SK-N-SH treated with all-trans-retinoic acid at 6 μM for 48 hours (cell line): Measurements from ENCODE around the gene DDX1.

Experiments used
- ATAC-seq: fragments of 200-7000 bp; cut with Tn5 transposase; 3 replicates; pipeline ENCODE4 v1.9.1; 2020; ENCODE audit warnings: mild to moderate bottlenecking, moderate library complexity
- ARNTL ChIP-seq: fragments of 450-650 bp; formaldehyde crosslinking; IDR thresholded peaks from 2 replicates; pipeline ENCODE4 v1.5.0; 2020; ENCODE audit warnings: low read depth, mild to moderate bottlenecking, moderate library complexity, borderline replicate concordance
- CREB5 ChIP-seq: fragments of 250-450 bp; sonication (Bioruptor Pico); IDR thresholded peaks from 2 replicates; pipeline ENCODE4 v1.5.1; 2020; ENCODE audit warnings: low read depth, mild to moderate bottlenecking, moderate library complexity
- CSDC2 ChIP-seq: fragments of 250-450 bp; sonication (Bioruptor Pico); IDR thresholded peaks from 2 replicates; pipeline ENCODE4 v1.5.0; 2020; ENCODE audit warnings: mild to moderate bottlenecking, moderate library complexity
- CSRNP3 ChIP-seq: fragments of 250-450 bp; sonication (Bioruptor Pico); IDR thresholded peaks from 2 replicates; pipeline ENCODE4 v1.5.1; 2021; ENCODE audit warnings: mild to moderate bottlenecking, moderate library complexity
- ESRRG ChIP-seq: fragments of 250-450 bp; sonication (Bioruptor Pico); IDR thresholded peaks from 2 replicates; pipeline ENCODE4 v1.6.1; 2021; ENCODE audit warnings: mild to moderate bottlenecking
- GLIS3 ChIP-seq: fragments of 250-450 bp; sonication (Bioruptor Pico); IDR thresholded peaks from 2 replicates; pipeline ENCODE4 v1.5.0; 2020; ENCODE audit warnings: mild to moderate bottlenecking, moderate library complexity
- ISL1 ChIP-seq: fragments of 250-450 bp; sonication (Bioruptor Pico); IDR thresholded peaks from 2 replicates; pipeline ENCODE4 v2.1.2; 2022; ENCODE audit warnings: mild to moderate bottlenecking, moderate library complexity
- OSR1 ChIP-seq: fragments of 250-450 bp; sonication (Bioruptor Pico); IDR thresholded peaks from 2 replicates; pipeline ENCODE4 v1.8.0; 2022; ENCODE audit warnings: moderate library complexity, mild to moderate bottlenecking, inconsistent platforms
- PATZ1 ChIP-seq: fragments of 250-450 bp; sonication (Bioruptor Pico); IDR thresholded peaks from 2 replicates; pipeline ENCODE4 v1.8.0; 2020; ENCODE audit warnings: mild to moderate bottlenecking, moderate library complexity, borderline replicate concordance
- POU6F1 ChIP-seq: fragments of 250-450 bp; sonication (Bioruptor Pico); IDR thresholded peaks from 2 replicates; pipeline ENCODE4 v1.8.0; 2021; ENCODE audit warnings: low read depth, mild to moderate bottlenecking, moderate library complexity, borderline replicate concordance
- PPARA ChIP-seq: fragments of 250-450 bp; sonication (Bioruptor Pico); IDR thresholded peaks from 2 replicates; pipeline ENCODE4 v1.5.0; 2020; ENCODE audit warnings: mild to moderate bottlenecking, borderline replicate concordance
- RARB ChIP-seq: fragments of 250-450 bp; sonication (Bioruptor Pico); IDR thresholded peaks from 2 replicates; pipeline ENCODE4 v1.8.0; 2021; ENCODE audit warnings: mild to moderate bottlenecking, moderate library complexity
- SNAI2 ChIP-seq: fragments of 250-450 bp; sonication (Bioruptor Pico); IDR thresholded peaks from 2 replicates; pipeline ENCODE4 v1.5.0; 2020; ENCODE audit warnings: mild to moderate bottlenecking, moderate library complexity
- TCF4 ChIP-seq: fragments of 250-450 bp; sonication (Bioruptor Pico); IDR thresholded peaks from 2 replicates; pipeline ENCODE4 v1.8.0; 2021; ENCODE audit warnings: mild to moderate bottlenecking, moderate library complexity, borderline replicate concordance
- TOX ChIP-seq: fragments of 250-450 bp; sonication (Bioruptor Pico); IDR thresholded peaks from 2 replicates; pipeline ENCODE4 v1.8.0; 2021; ENCODE audit warnings: mild to moderate bottlenecking, moderate library complexity, borderline replicate concordance
- ZFP3 ChIP-seq: fragments of 250-450 bp; sonication (Bioruptor Pico); IDR thresholded peaks from 2 replicates; pipeline ENCODE4 v1.5.0; 2020; ENCODE audit warnings: mild to moderate bottlenecking, moderate library complexity
- ZFP30 ChIP-seq: fragments of 450-650 bp; formaldehyde crosslinking; IDR thresholded peaks from 2 replicates; pipeline ENCODE4 v1.5.0; 2022; ENCODE audit warnings: mild to moderate bottlenecking, moderate library complexity
- ZNF565 ChIP-seq: fragments of 450-650 bp; formaldehyde crosslinking; conservative IDR thresholded peaks from 2 replicates; pipeline ENCODE4 v1.5.0; 2020; ENCODE audit warnings: low read depth, mild to moderate bottlenecking, moderate library complexity
- ZNF70 ChIP-seq: fragments of 450-650 bp; formaldehyde crosslinking; IDR thresholded peaks from 2 replicates; pipeline ENCODE4 v1.5.0; 2020; ENCODE audit warnings: mild to moderate bottlenecking, moderate library complexity
- ZNF8 ChIP-seq: fragments of 450-650 bp; formaldehyde crosslinking; IDR thresholded peaks from 2 replicates; pipeline ENCODE4 v1.5.0; 2020; ENCODE audit warnings: mild to moderate bottlenecking, moderate library complexity

DDX1 gene

GRCh38 chr2:15648593-15649525 is 57.2 kb downstream of the DDX1 start:
- no peak for TF ChIP-seq TOX (CRISPR knock-in tag)
- TF ChIP-seq ZNF8 (CRISPR knock-in tag), result no peak
- TF ChIP-seq PPARA (CRISPR knock-in tag), result no peak
- no peak for TF ChIP-seq ZFP30 (CRISPR knock-in tag)
- TF ChIP-seq CSRNP3 (CRISPR knock-in tag), result no peak
- no peak for TF ChIP-seq TCF4 (CRISPR knock-in tag)
- TF ChIP-seq RARB (CRISPR knock-in tag), result no peak
- no peak; the same call in 2 of the 3 replicates for ATAC-seq

- ATAC-seq, result no peak
- no peak for TF ChIP-seq OSR1 (CRISPR knock-in tag)
- TF ChIP-seq RARB (CRISPR knock-in tag), result no peak
- TF ChIP-seq CSDC2 (CRISPR knock-in tag), result no peak
- TF ChIP-seq CREB5 (CRISPR knock-in tag), result no peak
- no peak for TF ChIP-seq TCF4 (CRISPR knock-in tag)
- TF ChIP-seq ZNF70 (CRISPR knock-in tag), result no peak
- no peak for TF ChIP-seq PATZ1 (CRISPR knock-in tag)
- no peak for TF ChIP-seq ZFP30 (CRISPR knock-in tag)
- no peak for TF ChIP-seq SNAI2 (CRISPR knock-in tag)
- TF ChIP-seq CSRNP3 (CRISPR knock-in tag), result no peak
- no peak for TF ChIP-seq ARNTL (CRISPR knock-in tag)
- TF ChIP-seq TOX (CRISPR knock-in tag), result no peak
- TF ChIP-seq ESRRG, result no peak
- no peak for TF ChIP-seq ZFP3 (CRISPR knock-in tag)
- no peak for TF ChIP-seq POU6F1
- no peak for TF ChIP-seq ISL1
- no peak for TF ChIP-seq GLIS3 (CRISPR knock-in tag)
- TF ChIP-seq ZNF565 (CRISPR knock-in tag), result no peak
- TF ChIP-seq, all 23 proteins: peak for 0
Measured at GRCh38 chr2:15649561-15650255, 58.0 kb downstream of the DDX1 start.
